GM12873 (cell line): ENCODE data around the gene ALDOA.

Experiments
- TF ChIP-seq, protein P1 (sequence below): IDR thresholded peaks from 2 replicates; pipeline ENCODE4 v1.5.1; 2012; ENCODE audit warnings: low read depth, mild to moderate bottlenecking, moderate library complexity, low read length, control low read depth; ENCODE audit not compliant: insufficient read depth; ENCODE audit errors: missing control alignments

Gene ALDOA

DNA sequence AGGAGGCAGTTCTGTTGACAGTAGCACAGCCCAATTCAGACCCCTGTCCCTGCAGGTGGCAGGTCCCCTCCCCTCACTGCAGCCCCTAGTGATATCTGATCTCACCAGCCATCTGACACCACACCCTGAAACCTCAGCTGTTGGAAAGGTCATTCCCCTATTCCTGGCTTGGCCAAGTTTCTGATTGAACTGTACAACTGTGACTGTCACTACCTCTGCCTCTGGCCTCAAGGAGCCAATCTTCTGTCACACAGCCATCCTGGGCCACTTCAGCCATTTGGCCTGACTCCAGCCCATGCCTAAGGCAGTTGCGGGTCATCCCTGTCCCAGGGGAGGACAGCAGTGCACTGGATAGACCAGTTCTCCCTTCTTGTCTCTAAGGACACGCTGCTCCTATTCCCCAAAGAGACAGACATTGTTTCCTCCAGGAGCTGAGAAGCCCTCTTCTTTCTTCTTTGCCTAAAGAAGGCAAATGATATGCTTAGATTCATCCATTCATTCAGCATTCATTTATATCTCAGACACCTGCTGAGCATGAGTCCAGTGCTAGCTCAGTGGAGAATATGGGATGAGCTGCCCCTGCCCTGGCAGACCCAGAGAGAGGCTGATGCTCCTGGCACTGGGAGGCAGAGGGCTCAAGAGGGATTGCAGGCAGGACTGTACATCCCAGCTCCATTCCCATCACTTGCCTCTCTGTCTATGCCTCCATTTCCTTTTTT lies 4.6 kb upstream of the ALDOA start:
- TF ChIP-seq, protein P1, sequence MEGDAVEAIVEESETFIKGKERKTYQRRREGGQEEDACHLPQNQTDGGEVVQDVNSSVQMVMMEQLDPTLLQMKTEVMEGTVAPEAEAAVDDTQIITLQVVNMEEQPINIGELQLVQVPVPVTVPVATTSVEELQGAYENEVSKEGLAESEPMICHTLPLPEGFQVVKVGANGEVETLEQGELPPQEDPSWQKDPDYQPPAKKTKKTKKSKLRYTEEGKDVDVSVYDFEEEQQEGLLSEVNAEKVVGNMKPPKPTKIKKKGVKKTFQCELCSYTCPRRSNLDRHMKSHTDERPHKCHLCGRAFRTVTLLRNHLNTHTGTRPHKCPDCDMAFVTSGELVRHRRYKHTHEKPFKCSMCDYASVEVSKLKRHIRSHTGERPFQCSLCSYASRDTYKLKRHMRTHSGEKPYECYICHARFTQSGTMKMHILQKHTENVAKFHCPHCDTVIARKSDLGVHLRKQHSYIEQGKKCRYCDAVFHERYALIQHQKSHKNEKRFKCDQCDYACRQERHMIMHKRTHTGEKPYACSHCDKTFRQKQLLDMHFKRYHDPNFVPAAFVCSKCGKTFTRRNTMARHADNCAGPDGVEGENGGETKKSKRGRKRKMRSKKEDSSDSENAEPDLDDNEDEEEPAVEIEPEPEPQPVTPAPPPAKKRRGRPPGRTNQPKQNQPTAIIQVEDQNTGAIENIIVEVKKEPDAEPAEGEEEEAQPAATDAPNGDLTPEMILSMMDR, result no peak

DNA sequence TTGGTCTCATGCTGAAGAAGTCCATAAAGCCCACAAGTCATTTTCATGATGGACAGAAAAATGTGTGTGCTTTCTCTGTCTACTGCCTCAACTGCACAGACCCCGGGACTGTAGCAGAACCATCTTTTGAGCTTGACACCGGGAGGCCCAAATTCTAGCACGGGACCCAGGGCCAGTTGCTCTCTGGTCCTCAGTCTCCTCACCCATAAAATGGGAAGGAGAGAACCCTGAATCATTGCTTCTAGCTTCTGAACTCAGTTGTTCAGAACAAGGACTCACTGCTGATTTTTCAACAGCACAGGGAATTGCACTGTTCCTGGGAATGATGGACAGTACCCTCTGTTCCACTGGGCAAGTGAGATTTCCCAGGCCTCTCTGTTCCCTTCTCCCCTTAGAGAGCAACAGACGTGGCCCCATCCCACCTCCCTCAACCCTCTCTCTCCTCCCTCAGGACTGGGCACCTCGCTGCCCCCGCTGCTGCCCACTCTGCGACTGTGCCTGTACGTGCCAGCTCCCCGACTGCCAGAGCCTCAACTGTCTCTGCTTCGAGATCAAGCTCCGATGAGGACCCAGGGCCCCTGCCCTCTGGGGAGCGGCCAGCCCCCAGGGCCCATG lies 2.2 kb upstream of the ALDOA start:
- TF ChIP-seq, protein P1, result no peak

DNA sequence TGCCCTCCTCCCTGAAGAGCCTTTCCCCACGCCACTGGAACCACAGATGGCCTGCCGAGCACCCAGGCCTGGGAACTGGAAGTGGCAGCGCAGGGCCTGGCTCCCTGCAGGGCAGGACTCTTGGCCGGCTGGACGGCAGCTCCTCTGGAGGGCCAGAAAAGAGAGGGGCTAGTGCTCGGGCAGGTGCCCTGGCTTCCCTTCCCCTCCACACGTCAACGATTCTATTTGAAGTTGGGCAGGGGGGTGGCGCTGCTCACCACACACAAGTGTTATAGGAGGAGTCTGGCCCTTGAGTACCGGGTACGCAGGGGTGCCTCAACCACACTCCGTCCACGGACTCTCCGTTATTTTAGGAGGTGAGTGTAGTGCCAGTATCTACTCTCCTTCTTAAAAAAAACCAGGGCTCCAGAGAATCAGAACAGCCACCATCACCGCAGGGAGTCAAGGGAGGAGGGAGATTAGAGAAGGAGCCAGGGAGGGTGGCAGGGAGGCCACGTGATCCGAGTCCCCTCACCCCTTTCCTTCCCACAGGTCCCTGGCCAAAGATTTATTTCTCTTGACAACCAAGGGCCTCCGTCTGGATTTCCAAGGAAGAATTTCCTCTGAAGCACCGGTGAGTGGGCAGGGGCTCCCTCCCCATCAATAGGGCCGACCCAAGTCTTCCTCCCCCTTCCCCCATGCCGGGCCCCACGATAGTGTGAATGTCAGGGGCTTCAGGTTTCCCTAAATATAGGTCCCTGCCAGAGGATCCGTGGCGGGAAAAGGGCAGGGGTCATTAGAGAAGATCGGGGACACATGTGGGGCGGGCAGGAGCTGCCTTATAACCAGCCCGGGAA lies 1.4 kb upstream of the ALDOA start:
- TF ChIP-seq, protein P1, result peak; percentile 44

DNA sequence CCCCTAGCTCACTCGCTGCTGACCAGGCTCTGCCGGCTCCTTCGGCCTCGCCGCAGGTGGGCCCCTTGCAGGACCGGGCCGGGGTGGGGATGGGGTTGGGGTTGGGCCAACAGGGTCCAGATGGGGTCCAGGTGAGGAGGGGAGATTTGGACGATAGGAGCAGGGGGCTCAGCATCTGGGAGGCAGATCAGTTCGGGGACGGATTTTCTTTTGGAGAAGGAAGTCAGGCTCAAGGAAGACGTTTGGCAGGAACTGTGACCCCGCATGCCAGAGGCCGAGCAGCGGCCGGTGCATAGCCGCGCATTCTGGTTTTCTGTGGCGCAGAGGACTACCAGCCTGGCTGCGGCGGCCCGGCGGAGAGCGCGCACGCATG lies 845 bp upstream of the ALDOA start:
- TF ChIP-seq, protein P1, result no peak

DNA sequence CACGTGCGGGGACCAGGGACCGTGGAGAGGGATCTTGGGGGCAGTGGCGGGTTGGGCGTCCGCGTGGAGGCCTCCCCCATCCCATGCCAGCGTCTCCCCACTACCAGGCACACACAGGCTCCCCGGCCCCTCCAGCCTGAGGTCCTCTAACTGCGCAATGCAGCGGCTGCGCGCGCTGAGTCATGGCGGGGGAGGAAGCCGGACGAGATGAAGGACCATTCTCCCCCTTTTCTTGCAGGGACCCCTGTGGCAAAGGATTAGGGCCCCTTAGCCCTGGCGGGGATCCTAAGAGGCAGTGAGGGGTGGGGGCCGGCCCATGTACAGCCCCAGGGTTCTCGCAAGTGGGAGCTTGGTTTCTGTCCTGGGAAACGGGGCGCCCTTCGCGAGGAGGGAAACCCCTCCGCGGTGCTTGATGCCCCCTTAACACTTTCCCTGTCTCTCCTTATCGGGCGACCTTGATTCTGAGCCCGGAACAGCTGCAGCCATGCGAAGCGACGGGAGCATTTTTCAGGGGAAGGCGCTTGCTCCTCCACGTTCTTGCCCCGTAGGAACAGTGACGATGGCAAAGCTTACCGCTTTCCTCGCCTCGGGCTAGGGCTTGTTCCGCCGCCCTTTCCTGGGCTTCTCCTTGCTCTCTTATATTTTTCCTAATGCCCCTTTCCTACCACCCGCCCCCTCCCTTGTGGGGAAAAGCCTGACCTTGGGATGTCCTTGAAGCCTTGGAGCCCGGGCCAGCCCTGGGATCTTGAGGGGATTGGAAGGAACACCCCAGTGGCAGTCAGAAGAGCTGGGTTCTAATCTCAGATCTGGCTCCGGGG lies 592 bp downstream of the ALDOA start:
- TF ChIP-seq, protein P1, result no peak

DNA sequence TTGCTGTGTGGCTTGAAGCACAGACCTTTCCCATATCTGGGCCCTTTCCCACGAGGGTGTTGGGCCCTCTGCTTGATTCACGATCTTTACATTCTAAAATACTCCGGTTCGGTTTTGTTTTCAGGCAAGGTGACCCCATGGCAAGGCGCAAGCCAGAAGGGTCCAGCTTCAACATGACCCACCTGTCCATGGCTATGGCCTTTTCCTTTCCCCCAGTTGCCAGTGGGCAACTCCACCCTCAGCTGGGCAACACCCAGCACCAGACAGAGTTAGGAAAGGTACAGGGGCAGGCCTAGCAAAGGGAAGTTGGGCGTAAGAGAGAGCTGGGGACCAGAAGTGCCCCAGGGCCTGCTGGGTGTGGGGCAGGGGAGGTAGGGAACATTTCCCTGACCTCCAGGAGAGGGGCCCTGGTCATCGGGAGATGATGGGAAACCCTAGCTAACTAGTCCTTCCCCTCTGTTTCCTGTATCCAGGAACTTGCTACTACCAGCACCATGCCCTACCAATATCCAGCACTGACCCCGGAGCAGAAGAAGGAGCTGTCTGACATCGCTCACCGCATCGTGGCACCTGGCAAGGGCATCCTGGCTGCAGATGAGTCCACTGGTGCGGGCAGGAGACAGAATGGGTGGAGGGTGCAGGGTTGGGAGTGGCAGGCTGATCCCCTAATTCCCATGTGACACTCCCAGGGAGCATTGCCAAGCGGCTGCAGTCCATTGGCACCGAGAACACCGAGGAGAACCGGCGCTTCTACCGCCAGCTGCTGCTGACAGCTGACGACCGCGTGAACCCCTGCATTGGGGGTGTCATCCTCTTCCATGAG lies 1.4 kb downstream of the ALDOA start:
- TF ChIP-seq, protein P1, result no peak
